HG03103 (cell line): ENCODE data around the gene LGALS8.

ENCODE experiments used
- ATAC-seq: cut with Tn5 transposase; IDR thresholded peaks from one replicate; pipeline ENCODE4 v1.9.1; 2021; ENCODE audit warnings: low read depth; ENCODE audit not compliant: unreplicated experiment

The LGALS8 gene

DNA sequence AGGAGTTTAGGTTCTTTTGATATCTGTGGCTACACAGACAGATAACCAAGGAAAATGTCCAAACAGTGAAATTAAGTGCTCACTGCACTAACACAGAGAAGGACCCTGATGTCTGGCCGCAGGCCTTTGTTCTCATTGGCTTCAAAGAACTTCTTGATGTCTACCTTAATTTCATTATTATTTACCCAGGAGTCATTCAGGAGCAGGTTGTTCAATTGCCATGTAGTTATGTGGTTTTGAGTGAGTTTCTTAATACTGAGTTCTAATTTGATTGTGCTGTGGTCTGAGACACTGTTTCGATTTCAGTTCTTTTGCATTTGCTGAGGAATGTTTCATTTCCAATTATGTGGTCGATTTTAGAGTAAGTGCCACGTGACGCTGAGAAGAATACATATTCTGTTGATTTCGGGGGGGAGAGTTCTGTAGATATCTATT lies 15.2 kb upstream of the LGALS8 start:
- no peak for ATAC-seq

DNA sequence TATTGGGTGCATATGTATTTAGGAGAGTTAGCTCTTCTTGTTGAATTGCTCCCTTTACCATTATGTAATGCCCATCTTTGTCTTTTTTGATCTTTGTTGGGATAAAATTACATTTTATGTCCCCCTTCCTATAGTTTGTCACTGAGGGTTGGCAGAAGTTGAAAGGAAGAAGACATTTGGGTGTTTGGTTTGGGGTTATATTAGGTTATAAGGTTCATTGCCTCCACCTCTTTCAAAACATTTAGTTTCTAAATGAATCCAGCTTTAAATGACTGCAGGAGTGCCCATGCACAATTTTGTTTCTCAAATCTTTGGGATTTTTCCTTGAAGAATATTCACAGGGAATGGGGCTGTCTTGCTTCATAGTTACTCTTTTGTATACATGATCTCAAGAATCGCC lies 14.6 kb upstream of the LGALS8 start:
- ATAC-seq = no peak

DNA sequence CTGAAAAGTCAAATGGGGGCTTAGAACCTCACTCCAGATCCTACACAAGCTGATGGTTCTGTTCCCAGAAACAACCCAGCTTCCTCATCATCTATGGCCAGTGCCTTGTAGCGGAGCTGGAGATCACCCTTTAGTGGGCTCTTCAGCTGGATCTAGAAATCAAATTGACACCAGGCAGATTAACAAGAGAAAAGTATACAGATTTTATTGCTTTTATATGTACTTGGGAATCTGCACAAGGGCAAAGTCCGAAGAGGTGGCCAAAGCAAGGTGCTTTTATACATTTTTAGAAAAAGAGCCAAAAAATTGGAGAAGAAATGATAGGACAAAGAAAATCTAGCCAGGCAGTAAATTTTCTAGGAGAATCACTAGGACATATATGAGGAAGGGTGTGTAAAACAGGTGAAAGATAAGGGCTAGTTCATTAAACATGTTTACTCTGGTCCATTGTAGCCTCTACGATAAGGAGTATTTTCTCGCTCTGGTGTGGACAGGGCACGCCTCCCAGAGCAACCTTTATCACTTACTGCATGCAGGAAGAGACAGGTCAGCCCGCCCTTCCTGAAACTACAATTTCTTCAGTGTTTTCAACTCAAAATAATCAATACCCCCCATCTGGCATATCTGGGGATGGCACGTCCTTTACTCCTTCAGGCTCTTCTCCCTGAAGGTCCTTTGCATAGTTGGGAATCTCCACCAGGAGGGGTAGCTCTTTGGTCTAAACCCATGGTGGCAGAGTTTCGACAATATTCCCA lies 14.0 kb upstream of the LGALS8 start:
- ATAC-seq = no peak

DNA sequence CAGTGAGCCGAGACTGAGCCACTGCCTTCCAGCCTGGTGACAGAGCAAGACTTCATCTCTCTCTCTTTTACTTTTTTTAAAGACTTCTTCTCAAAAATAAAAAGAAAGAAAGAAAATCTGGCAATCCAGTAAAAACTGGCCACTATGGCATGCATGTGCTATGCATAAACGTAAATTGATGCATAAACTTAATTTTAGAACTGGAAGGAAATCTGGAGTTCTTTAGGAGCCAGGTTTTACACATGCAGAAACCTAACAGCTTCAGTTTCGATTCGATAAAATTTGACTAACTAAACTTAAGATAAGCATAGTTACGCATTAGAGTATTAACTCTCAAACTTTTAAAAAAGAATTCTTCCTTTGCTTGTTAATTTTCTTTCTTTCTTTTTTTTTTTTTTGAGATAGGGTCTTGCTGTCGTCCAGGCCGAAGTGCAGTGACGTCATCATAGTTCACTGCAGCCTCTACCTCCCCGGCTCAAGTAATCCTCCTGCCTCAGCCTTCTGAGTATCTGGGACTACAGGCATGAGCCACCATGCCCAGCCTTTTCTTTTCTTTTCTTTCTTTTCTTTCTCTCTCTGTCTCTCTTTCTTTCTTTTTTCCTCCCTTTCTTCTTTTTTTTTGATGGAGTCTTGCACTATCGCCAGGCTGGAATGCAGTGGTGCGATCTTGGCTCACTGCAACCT lies 11.9 kb upstream of the LGALS8 start:
- ATAC-seq = no peak

DNA sequence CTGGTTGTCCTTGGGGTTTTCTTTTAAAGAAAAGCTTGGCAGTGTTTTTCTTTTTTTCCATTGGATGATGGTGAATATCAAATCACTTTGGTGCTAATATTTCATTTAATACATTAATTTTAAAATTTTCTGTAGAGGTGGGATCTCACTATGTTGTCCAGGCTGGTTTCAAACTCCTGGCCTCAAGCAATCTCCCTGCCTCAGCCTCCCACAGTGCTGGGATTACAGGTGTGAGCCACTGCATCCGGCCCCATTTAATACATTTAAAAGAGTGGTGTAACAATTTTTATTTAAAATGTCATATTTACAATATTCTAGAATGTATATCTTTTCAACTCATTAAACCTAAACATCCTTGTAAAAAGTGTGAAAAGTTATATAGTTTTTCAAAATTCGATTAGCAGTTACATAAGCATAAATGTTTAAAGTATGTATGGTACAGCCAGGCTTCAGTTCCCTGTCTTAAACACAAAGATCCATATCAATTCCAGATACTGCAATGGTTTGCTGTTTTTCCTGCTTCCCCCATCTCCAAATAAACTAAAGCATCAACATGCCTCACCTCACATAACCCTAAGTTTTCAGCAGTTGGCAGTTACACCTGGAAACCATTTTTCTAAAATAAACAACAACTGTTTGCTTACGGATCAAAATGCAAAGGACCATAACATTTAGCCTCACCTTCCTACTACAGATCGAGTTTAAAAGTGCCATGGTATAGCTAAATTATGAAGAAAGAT lies 8.9 kb upstream of the LGALS8 start:
- ATAC-seq = no peak

DNA sequence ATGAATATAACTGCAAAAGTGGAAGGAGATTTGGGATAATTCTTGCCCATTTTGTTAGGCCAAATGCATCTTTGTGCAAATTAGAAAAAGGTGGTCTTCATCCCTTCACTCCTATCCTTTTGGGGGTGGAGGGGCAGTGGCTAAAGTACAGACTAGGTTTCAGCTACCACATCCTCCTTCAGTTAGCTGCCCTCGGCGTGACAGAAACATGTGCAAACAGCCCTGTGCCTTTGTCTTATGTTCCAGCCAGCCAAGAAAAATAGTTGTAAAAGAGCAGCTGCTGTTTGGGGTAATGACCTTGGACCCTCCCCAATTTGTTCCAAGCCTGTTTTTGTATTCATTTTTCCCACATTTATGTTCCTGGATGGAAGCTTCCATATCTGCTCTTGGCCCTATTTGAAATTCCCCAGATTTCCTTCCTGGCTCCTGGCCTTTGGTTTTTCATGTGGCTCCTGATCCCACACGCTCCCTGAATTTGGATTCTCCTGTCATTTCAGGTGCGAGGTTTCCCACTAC lies 8.3 kb upstream of the LGALS8 start:
- ATAC-seq = no peak

DNA sequence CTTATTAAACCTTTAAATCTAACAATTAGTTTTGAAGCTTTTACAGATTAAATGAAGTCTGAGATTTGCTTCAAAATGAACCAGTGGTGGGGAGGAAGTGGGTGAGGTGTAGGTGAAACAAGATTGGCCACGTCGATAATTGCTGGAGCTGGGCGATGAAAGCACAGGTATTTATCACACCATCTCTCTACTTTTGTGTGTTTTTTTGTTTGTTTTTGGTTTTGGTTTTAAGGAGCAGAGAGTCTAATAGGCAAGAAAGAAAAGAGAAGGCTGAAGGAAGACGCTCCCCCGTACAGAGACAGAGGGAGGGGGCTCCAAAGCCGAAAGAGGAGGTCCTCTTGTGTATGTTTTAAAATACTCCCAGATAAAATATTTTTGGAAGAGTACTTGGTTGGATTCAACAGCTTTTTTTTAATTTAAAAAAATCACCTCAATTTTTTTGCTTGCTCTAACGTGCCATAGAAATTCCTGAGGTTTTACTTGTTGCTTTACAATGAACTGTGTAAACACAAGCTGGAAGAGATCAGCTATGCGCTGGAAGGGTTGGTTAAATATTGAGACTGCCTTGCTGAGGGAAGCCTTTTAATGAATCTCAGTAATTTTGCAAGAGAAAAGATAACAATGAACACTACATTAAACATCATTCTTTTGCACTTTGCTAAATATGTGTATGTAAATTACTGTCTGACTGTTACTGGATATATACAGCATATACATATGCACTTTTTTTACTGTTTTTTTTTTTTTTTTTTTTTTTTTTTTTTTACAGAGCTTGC lies 6.7 kb upstream of the LGALS8 start:
- ATAC-seq = no peak

DNA sequence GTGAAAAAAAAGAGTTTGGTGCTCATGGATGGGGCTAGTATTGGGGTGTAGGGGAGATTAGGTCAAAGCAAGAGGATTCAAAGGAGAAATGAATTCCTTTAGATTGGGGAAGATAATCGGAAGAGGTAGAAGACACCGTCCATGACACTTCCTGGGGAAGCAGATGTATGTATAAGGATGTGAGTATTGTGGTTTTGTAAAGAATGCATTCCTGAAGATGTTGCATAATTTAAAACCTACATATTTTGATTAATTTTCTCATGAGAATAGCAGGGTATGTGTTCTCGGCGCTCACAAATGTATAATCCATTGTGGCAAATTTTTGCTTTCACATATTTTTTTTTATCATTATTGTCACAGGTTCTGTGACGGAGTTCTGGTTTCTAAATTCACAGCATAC lies 5.5 kb upstream of the LGALS8 start:
- ATAC-seq = no peak

DNA sequence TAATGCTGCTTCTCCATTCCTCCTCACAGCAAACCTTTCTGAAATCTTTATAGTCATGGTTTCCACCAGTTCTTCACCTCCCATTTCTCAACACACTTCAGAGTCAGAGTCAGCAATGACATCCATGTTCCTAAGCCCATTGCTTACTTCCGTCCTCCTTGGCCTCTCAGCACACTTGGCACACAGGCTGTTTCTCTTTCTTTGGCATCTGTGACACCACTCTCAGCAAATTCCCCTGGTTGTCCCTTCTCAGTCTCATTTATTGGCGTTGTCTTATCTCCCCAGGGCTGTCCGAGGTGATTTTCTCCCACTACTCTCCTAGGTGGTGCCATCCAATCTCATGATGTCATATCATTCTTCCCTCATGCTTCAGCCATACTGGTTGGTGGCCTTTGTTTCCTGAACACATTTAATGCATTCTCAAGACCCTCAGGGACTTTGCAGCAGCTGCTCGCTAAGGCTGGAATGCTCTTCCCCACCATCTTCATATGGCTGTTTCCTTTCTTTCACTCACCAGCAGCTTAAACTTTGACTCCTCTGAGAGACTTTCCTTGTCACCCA lies 3.3 kb upstream of the LGALS8 start:
- ATAC-seq = no peak

DNA sequence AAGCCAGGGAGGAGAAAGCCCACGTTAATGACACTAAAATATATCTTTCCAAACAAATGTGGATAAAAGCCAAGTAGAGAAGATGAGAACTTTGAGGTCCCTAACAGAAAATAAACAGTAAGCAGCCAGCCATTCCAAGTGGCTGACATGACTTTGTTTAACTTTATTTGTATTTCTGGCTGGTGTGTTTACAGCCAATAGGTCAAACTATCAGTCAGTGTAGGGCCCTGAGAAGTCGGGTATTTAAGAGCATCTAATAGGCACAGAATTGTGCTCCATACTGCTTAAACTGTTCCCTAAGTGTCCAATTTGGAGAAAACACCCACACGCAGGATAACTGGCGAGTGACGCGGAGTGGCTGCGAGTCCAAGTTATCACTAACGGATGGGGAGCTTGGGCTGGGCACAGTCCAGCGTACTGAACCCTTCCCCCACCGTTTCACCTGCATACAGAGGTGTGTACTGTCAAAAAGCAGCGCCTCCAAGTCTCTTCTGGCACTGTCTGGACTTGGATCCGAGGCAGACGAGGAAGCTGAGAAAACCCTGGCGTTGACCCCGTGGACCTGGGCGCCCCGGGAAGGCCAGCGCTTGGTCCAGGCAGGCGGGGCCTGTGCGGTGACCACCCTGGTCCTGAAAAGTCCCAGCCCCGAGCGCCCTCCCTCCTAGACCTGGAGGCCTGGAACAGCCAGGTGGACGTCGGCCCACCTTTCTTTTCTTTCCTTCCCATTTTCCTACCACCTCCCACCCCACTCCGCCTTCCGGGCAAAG lies 662 bp upstream of the LGALS8 start:
- ATAC-seq = no peak

DNA sequence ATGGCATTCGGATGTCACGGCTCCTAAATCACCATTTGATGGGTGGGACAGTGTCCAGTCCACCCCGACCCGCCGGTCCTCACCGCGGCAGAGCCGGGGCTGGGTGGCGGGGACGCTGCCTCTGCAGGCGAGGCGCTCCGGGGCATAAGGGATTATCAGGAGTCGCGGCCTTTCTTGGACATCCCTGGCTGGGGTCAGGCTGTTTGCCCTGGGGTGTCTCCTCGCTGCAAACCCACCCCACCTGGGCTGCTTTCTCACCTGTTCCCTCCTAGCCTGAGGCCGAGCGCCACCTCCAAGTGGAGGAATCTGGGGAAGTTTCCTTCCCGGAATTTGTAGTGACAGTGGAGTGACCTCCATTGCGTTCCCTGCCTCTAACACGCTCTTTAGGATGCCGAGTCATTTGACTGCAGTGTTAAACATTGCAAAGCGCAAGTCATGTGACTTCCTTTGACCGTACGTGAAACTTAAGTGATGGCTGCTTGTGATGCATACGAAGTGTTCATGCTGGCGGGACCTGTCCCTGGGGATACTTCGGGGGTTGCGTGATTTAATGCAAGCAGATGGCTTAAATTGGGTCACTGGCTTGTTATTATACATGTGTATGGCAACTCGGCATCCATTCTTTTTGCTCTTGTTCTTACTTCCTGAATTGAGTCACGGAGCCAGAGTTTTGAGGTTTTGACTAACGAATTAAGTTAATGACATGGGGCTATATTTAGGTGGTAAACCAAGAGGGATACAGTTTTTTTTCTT lies 536 bp downstream of the LGALS8 start:
- peak; percentile 80 for ATAC-seq

DNA sequence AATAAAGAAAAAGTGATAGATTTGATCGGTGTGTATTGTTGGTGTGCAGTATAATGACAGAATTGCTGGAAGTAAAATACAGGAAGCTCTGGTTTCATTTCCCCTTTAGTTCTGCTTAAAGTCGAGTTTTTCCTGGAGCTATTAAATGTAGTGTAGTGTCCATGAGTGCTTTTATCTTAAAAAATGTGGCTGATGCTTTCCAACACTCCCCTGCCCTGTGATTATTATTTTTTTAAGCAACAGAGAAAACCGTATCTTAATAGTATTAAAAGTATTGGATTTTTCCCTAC lies 1.1 kb downstream of the LGALS8 start:
- peak; percentile 1 for ATAC-seq

DNA sequence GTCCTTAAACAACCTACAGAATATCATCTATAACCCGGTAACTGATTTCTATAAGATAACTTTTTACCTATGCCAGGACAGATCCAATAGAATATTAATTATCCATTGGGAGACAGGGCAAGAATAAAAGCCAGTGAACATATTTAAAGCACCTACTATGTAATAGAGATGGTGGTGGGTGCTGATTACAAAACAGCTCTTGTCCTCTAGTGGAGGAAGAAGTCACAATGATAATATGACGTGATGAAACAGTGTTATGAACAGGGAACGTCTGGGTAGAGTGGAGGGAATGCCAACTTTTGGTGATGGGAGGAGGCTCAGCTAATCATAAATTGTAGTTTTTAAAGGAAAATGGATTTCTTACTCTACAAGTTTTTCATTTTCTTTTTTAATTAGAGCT lies 2.3 kb downstream of the LGALS8 start:
- no peak for ATAC-seq

DNA sequence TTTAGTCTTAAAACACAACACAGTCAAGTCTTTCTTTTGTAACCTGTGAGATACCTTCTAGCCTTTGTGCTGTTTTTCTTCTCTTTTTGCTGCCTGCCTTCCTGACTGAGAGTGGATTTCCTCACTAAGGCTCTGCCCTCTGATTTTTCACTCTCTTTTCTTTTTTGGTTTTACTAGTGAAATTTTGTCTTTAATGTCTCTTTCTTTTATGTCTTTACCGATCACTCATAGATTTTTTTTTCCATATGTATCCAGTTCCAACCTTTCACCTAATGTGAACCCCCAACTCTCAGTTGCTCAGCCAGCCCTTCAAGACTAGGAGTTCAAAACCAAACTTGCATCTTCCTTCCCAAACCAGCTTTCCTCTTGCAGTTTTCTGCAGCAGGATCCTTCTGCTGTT lies 6.5 kb downstream of the LGALS8 start:
- no peak for ATAC-seq

DNA sequence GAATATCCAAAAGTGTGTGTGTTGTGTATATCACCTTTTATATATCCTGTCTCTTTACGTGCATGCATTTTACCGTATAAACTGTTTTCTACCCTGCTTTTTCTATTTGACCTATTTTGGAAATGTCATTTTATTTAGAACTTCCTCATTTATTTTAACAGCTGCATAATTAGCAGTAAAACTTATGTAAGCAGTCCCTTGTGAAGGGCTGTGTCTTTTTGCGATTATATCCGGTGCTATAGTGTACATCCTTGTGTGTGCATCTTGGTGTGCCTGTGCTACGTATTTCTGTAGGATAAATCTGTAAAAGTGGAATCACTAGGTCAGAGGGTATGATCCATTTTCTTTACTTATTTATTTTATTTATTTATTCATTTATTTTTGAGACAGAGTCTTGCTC lies 7.2 kb downstream of the LGALS8 start:
- no peak for ATAC-seq

DNA sequence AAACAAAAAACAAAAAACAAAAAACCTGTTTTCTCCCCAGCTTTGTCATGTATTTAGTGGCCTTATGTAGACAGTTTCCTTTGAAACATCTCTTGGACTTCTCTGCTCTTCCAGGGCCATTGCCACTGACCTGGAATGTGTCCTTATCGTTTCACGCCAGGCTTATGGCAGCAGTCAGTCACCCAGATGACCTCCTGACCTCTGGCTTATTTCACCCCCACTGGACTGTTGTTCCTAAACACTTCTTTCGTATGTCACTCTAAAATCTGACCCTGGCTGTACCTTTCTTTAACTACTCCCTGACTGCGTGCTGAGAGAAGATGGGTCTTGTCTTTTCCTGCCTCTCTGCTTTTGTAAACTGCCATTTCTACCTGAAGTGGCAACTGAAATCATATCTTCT lies 9.1 kb downstream of the LGALS8 start:
- ATAC-seq = no peak

DNA sequence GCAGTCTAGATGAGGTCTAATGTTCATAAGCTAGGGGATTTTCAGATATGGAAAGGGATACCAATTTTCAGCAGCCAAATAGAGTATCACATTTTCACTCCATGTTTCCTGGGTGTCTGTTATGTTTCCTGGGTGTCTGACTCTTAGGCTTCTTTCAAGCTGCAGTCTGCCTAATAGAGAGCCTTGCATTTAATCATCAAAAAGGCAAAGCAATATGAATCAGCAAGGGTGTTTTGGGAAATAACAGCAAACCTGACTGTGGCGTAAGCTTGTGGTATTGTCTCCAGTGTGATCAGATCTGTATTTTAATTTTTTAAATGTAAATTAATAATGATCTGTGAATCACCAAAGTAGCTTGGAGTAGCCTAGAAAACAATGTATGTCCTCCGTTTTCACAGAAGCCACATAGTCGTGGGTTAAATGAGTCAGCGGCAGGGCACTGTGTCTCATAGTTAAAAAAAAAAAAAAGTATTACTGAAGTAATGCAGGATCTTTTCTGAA lies 10.4 kb downstream of the LGALS8 start:
- ATAC-seq = no peak

DNA sequence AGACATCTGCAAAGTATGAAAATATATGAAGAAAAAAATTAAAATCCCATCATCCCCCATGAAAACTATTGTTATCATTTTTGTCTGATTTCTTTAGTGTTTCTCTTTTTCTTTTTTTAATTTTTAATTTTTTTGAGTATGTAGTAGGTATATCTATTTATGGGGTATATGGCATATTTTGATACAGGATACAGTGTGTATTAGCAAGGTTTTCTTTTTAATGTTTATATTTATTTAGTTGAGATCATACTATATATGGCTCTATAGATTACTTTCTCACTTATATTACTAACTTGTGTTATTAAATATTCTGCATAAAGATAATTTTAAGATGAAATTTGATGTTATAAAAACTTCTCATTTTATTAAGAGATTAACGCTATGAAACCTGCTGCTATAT lies 11.4 kb downstream of the LGALS8 start:
- no peak for ATAC-seq

DNA sequence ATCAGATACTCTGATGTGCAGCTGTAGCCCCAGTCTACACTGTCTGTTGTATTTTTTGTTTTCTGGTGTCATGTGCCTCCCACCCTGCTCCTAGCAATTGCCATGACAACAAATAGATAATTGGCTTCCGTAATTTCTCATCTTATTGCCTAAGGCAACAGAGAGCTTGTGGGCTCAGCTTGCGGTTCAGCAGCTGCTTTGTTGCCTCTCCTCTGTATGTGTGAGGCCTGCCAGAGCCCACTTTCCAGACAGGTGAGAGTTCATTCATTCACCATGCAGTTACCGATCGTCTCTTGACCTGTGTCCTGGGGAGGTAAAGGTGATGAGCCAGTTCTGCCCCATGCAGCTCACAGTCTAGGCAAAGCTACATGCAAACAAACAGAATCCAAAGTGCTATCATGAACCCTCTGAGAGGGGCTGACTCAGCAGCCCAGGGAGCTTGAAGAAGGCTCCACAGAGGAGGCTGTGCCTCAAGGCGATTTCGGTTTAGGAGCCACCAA lies 11.9 kb downstream of the LGALS8 start:
- no peak for ATAC-seq
